Naive B cell (primary cell): ENCODE results near the gene LAPTM4A. TPM values are rescaled to one million over a fixed set of nuclear protein-coding genes. Genes with fewer than 3 reads are reported as not detected.
A peak's percentile ranks its signal among the peaks of the same experiment; 100 is the strongest.

ENCODE experiments used
- ATAC-seq, 2 donors: fragments of 150-1000 bp; cut with Tn5 transposase; 2 replicates each; pipeline ENCODE4 v1.10.0; 2021; ENCODE audit warnings: low read depth in 2 of 2, mild to moderate bottlenecking in 2 of 2, moderate library complexity in 2 of 2
- DNase-seq: peaks from one replicate; pipeline ENCODE4 v3.0.0; 2022
- H3K27ac Mint-ChIP-seq, 6 donors: one replicate each; pipeline ENCODE4 v1.8.0; 2020 to 2022; ENCODE audit warnings: mild to moderate bottlenecking in 6 of 6, mixed read lengths in 6 of 6, moderate library complexity in 5 of 6, inconsistent platforms in 2 of 6
- H3K27me3 Mint-ChIP-seq, 3 donors: one replicate each; pipeline ENCODE4 v1.8.0; 2021 to 2022; ENCODE audit warnings: mixed read lengths in 3 of 3, mild to moderate bottlenecking in 1 of 3
- H3K36me3 Mint-ChIP-seq, 2 donors: one replicate each; pipeline ENCODE4 v1.8.0; 2020 to 2022; ENCODE audit warnings: mixed read lengths in 2 of 2, inconsistent platforms in 1 of 2, mild to moderate bottlenecking in 1 of 2
- H3K4me1 Mint-ChIP-seq, 3 donors: one replicate each; pipeline ENCODE4 v1.8.0; 2020 to 2022; ENCODE audit warnings: mixed read lengths in 3 of 3, inconsistent platforms in 1 of 3, mild to moderate bottlenecking in 1 of 3, moderate library complexity in 1 of 3
- H3K4me3 Mint-ChIP-seq, 8 donors: one replicate each; pipeline ENCODE4 v1.8.0; 2020 to 2022; ENCODE audit warnings: mild to moderate bottlenecking in 8 of 8, mixed read lengths in 8 of 8, moderate library complexity in 8 of 8, inconsistent platforms in 2 of 8
- H3K9me3 Mint-ChIP-seq, 7 donors: one replicate each; pipeline ENCODE4 v1.8.0; 2020 to 2022; ENCODE audit warnings: mixed read lengths in 7 of 7, mild to moderate bottlenecking in 5 of 7, inconsistent platforms in 2 of 7, moderate library complexity in 1 of 7
- polyA plus RNA-seq, 6 donors: library from polyadenylated mRNA; unstranded; fragments of 300-500 nt; fragmentation: Illumina TruSeq; gene quantifications; one replicate each; pipeline ENCODE4 v1.2.3, GENCODE V29; 2021; ENCODE audit warnings: low read depth in 6 of 6

Gene LAPTM4A
- polyA plus RNA-seq, 6 donors from 2014 or later: 167 to 227 (median 189) TPM

- H3K4me3 Mint-ChIP-seq: peak overlapping the region in 1 of 8 donors; percentile 44
- no peaks in the 10 kb centered on the region for H3K9me3 Mint-ChIP-seq
- H3K27ac Mint-ChIP-seq: no peak overlapping the region
- ATAC-seq (no peak), DNase-seq (no peak)
- no peaks in the 10 kb centered on the region for H3K36me3 Mint-ChIP-seq
- H3K27me3 Mint-ChIP-seq: peaks cover 19 to 55% (median 37%) of the 10 kb centered on the region in 3 donors
- peaks cover 8 to 16% (median 13%) of the 10 kb centered on the region in 3 donors for H3K4me1 Mint-ChIP-seq
Observed at GRCh38 chr2:19993731-19994130, 57.7 kb downstream of the LAPTM4A start.

DNA sequence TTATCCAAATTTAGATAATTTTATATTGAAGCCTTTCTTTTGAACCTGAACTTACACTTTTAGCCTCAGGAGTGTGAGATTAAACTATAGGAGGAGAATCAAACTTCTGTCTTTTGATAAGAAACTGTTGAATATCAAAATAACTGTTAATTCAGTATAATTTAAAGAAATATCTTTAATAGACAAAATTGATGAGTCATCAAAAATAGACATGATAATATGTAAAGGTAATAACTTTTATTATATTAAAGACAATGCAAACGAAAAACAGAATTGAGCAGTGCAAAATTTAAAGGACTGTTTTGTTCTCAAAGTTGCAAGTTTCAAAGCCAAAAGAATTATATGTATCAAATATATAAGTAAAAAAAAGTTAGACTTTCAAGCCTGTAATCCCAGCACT lies 59.5 kb downstream of the LAPTM4A start:
- H3K27ac Mint-ChIP-seq: no peak overlapping the region
- H3K36me3 Mint-ChIP-seq: no peaks in the 10 kb centered on the region
- no peak for ATAC-seq
- H3K4me1 Mint-ChIP-seq: peaks cover 15 to 24% (median 22%) of the 10 kb centered on the region in 3 donors
- DNase-seq: no peak
- peaks cover 14 to 43% (median 22%) of the 10 kb centered on the region in 3 donors for H3K27me3 Mint-ChIP-seq
- H3K4me3 Mint-ChIP-seq: peak overlapping the region in 1 of 8 donors; percentile 98
- no peaks in the 10 kb centered on the region for H3K9me3 Mint-ChIP-seq

GRCh38 chr2:19990416-19990728 lies 61.1 kb downstream of the LAPTM4A start:
- Mint-ChIP-seq H3K27me3 (peaks cover 8 to 29% (median 14%) of the 10 kb centered on the region in 3 donors), H3K36me3 (peaks cover 0 to 9% of the 10 kb centered on the region in 2 donors), H3K27ac (peak overlapping the region; percentile 72 to 98 (median 93)), H3K4me1 (peaks cover 20 to 24% (median 22%) of the 10 kb centered on the region in 3 donors), H3K4me3 (peak overlapping the region; percentile 91 to 98 (median 94)), H3K9me3 (no peaks in the 10 kb centered on the region)
- ATAC-seq (no peak), DNase-seq (no peak)

GRCh38 chr2:19989667-19990415 lies 61.6 kb downstream of the LAPTM4A start, which contains the start of gene WDR35:
TSS of gene WDR35 (minus strand) at chr2:19990105. CDS start at chr2:19990015, 90 bp downstream.
- peaks cover 20 to 24% (median 22%) of the 10 kb centered on the region in 3 donors for H3K4me1 Mint-ChIP-seq
- ATAC-seq (peak; percentile 93), DNase-seq (peak; percentile 90)
- H3K9me3 Mint-ChIP-seq: no peaks in the 10 kb centered on the region
- peaks cover 0 to 9% of the 10 kb centered on the region in 2 donors for H3K36me3 Mint-ChIP-seq
- H3K4me3 Mint-ChIP-seq: peak within 1 kb of the TSS; percentile 91 to 98 (median 94)
- peak within 1 kb of the TSS; percentile 93 to 98 (median 96) for H3K27ac Mint-ChIP-seq
- H3K27me3 Mint-ChIP-seq: peaks cover 8 to 29% (median 14%) of the 10 kb centered on the region in 3 donors

- H3K4me3 Mint-ChIP-seq: peak overlapping the region; percentile 91 to 98 (median 94)
- peaks cover 0 to 11% of the 10 kb centered on the region in 2 donors for H3K36me3 Mint-ChIP-seq
- ATAC-seq (no peak), DNase-seq (no peak)
- H3K27ac Mint-ChIP-seq: peak overlapping the region; percentile 93 to 98 (median 96)
- H3K9me3 Mint-ChIP-seq: no peaks in the 10 kb centered on the region
- peaks cover 20 to 24% (median 22%) of the 10 kb centered on the region in 3 donors for H3K4me1 Mint-ChIP-seq
- peaks cover 8 to 24% (median 9%) of the 10 kb centered on the region in 3 donors for H3K27me3 Mint-ChIP-seq
Observed at GRCh38 chr2:19989342-19989666, 62.1 kb downstream of the LAPTM4A start.

DNA sequence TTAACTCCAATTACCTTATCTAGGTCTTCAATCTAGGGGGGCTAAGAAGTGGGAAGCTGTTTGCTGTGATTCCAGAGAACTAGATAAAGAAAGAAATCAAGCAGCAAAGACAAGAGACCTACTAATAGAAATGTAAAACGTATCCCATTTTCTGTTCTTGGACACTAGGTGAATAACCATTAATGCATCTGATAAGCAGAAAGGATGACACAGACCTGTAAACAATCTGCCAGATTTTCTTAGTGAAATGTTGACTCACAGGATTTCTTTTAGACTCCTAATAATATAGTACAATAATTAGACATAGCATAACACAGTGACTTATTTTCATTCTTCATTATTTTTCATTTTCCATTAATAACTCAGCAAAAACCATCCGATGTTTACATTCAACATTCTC lies 62.8 kb downstream of the LAPTM4A start:
- peaks cover 6 to 16% (median 8%) of the 10 kb centered on the region in 3 donors for H3K27me3 Mint-ChIP-seq
- H3K4me3 Mint-ChIP-seq: peak overlapping the region; percentile 12 to 98 (median 94)
- H3K9me3 Mint-ChIP-seq: no peaks in the 10 kb centered on the region
- peak overlapping the region; percentile 20 to 98 (median 94) for H3K27ac Mint-ChIP-seq
- DNase-seq (no peak), ATAC-seq (no peak)
- peaks cover 0 to 14% of the 10 kb centered on the region in 2 donors for H3K36me3 Mint-ChIP-seq
- H3K4me1 Mint-ChIP-seq: peaks cover 20 to 24% (median 22%) of the 10 kb centered on the region in 3 donors

DNA sequence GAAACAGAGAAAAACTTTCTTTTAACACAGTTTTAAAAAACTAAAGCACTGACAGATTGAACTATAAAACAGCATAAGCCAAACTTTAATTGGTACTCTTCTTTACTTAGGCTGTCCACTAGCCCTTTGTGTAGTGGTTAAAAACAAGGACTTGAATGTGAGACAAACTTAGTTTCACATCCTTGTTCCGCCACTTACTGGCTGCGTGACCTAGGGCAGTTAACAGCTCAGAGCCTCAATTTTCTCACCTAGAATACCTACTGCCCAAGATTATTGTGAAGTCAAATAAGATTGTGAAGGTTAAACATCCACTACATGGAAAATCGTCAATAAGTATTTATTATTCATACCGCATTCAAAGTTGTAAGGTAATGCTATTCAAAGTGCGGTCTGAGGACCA lies 63.5 kb downstream of the LAPTM4A start:
- peak overlapping the region in 5 of 6 donors; percentile 18 to 98 (median 76) for H3K27ac Mint-ChIP-seq
- peaks cover 20 to 24% (median 22%) of the 10 kb centered on the region in 3 donors for H3K4me1 Mint-ChIP-seq
- ATAC-seq: peak; percentile 30 to 53
- peak; percentile 22 for DNase-seq
- peak overlapping the region in 4 of 8 donors; percentile 2 to 98 (median 66) for H3K4me3 Mint-ChIP-seq
- no peaks in the 10 kb centered on the region for H3K9me3 Mint-ChIP-seq
- H3K36me3 Mint-ChIP-seq: peaks cover 0 to 14% of the 10 kb centered on the region in 2 donors
- H3K27me3 Mint-ChIP-seq: peaks cover 0 to 10% (median 8%) of the 10 kb centered on the region in 3 donors

Other genes starting within 250 kb of the LAPTM4A start
- 10 to 100 TPM; 29.8 to 46.2 (median 35.8) TPM for gene TTC32, start 149.6 kb downstream of the LAPTM4A start, polyA plus RNA-seq
- gene WDR35, start 61.5 kb downstream of the LAPTM4A start, polyA plus RNA-seq: 1 to 10 TPM in 5 of 6 donors, under 1 TPM in 1; 0.04 to 3.2 (median 2.0) TPM
- not detected for gene MATN3, start 39.0 kb downstream of the LAPTM4A start, polyA plus RNA-seq
- not detected for gene SDC1, start 173.5 kb upstream of the LAPTM4A start, polyA plus RNA-seq